CD14-positive monocyte (primary cell): Measurements from ENCODE around the gene RBM15. TPM values are rescaled to one million over a fixed set of nuclear protein-coding genes. Genes with fewer than 3 reads are reported as not detected.

Experiments used
- DNase-seq, 3 donors: peaks; one replicate each; pipeline ENCODE4 v3.0.0-alpha.2; 2011 to 2022
- H2AFZ ChIP-seq: 2 replicates; pipeline ENCODE4 v1.6.0; 2012; ENCODE audit warnings: mild to moderate bottlenecking, low read depth, low read length, inconsistent platforms; ENCODE audit not compliant: insufficient read depth, poor library complexity, severe bottlenecking
- H3K27ac ChIP-seq, 2 donors: 1 replicate in 1 of 2; 2 replicates in 1 of 2; pipeline ENCODE4 v1.5.1; 2012 to 2013; ENCODE audit warnings: low read length in 2 of 2, control low read depth in 1 of 2, inconsistent platforms in 1 of 2, low read depth in 1 of 2, mild to moderate bottlenecking in 1 of 2
- H3K27me3 ChIP-seq, 2 donors: one replicate each; pipeline versions ENCODE4 v1.6.0 to v1.6.1; 2011 to 2013; ENCODE audit warnings: low read length in 2 of 2; ENCODE audit not compliant: control insufficient read depth in 2 of 2, insufficient read depth in 2 of 2
- H3K36me3 ChIP-seq, 2 donors: replicated peaks in 1 of 2; 1 replicate in 1 of 2; 2 replicates in 1 of 2; pipeline versions ENCODE4 v1.5.1 to v1.6.1; 2012 to 2013; ENCODE audit warnings: low read length in 2 of 2, control low read depth in 1 of 2, inconsistent platforms in 1 of 2, mild to moderate bottlenecking in 1 of 2; ENCODE audit not compliant: insufficient read depth in 2 of 2, control insufficient read depth in 1 of 2
- H3K4me1 ChIP-seq, 2 donors: 1 replicate in 1 of 2; 2 replicates in 1 of 2; pipeline versions ENCODE4 v1.5.1 to v1.6.1; 2012 to 2013; ENCODE audit warnings: low read length in 2 of 2, control low read depth in 1 of 2, inconsistent platforms in 1 of 2, mild to moderate bottlenecking in 1 of 2, moderate library complexity in 1 of 2; ENCODE audit not compliant: insufficient read depth in 2 of 2, control insufficient read depth in 1 of 2
- H3K4me2 ChIP-seq: replicated peaks from 2 replicates; pipeline ENCODE3; 2012; ENCODE audit warnings: low read length, moderate library complexity, mild to moderate bottlenecking; ENCODE audit not compliant: poor library complexity, severe bottlenecking; ENCODE audit errors: extremely low read depth
- H3K4me3 ChIP-seq, 3 experiments: fragments of 200-600 bp in 1 of 3; sonication (generic) in 1 of 3; replicated peaks in 1 of 3; 1 replicate in 2 of 3; 2 replicates in 1 of 3; pipeline ENCODE4 v1.5.1; 2011 to 2013; ENCODE audit warnings: low read length in 3 of 3, mild to moderate bottlenecking in 3 of 3, control low read depth in 2 of 3, low read depth in 2 of 3, inconsistent platforms in 1 of 3, moderate library complexity in 1 of 3
- H3K79me2 ChIP-seq: 2 replicates; pipeline ENCODE4 v1.6.0; 2012; ENCODE audit warnings: mild to moderate bottlenecking, control low read depth, inconsistent platforms, low read length, moderate library complexity; ENCODE audit not compliant: insufficient read depth
- H3K9ac ChIP-seq: 2 replicates; pipeline ENCODE4 v1.6.0; 2017; ENCODE audit warnings: low read length, mild to moderate bottlenecking; ENCODE audit not compliant: insufficient read depth, poor library complexity, severe bottlenecking
- H3K9me3 ChIP-seq, 2 donors: replicated peaks in 1 of 2; 1 replicate in 1 of 2; 2 replicates in 1 of 2; pipeline versions ENCODE4 v1.5.1 to v1.6.1; 2012 to 2013; ENCODE audit warnings: low read length in 2 of 2, control low read depth in 1 of 2; ENCODE audit not compliant: control insufficient read depth in 1 of 2, insufficient read depth in 1 of 2
- H4K20me1 ChIP-seq: 2 replicates; pipeline ENCODE4 v1.6.0; 2012; ENCODE audit warnings: mild to moderate bottlenecking, low read length, control low read depth, moderate library complexity; ENCODE audit not compliant: insufficient read depth
- H3K27ac Mint-ChIP-seq, 7 donors: one replicate each; pipeline ENCODE4 v1.8.0; 2020; ENCODE audit warnings: mild to moderate bottlenecking in 7 of 7, mixed read lengths in 7 of 7, moderate library complexity in 6 of 7, inconsistent platforms in 2 of 7
- H3K27me3 Mint-ChIP-seq, 3 donors: one replicate each; pipeline ENCODE4 v1.8.0; 2021 to 2022; ENCODE audit warnings: low read depth in 3 of 3, mild to moderate bottlenecking in 3 of 3, mixed read lengths in 3 of 3, moderate library complexity in 3 of 3, inconsistent platforms in 1 of 3
- H3K36me3 Mint-ChIP-seq, 2 donors: one replicate each; pipeline ENCODE4 v1.8.0; 2020; ENCODE audit warnings: mixed read lengths in 2 of 2, inconsistent platforms in 1 of 2, mild to moderate bottlenecking in 1 of 2
- H3K4me1 Mint-ChIP-seq: one replicate; pipeline ENCODE4 v1.8.0; 2020; ENCODE audit warnings: mild to moderate bottlenecking, mixed read lengths
- H3K4me3 Mint-ChIP-seq, 2 donors: one replicate each; pipeline ENCODE4 v1.8.0; 2020; ENCODE audit warnings: mild to moderate bottlenecking in 2 of 2, mixed read lengths in 2 of 2, moderate library complexity in 1 of 2
- H3K9me3 Mint-ChIP-seq, 7 donors: one replicate each; pipeline ENCODE4 v1.8.0; 2020 to 2022; ENCODE audit warnings: mixed read lengths in 7 of 7, mild to moderate bottlenecking in 6 of 7, moderate library complexity in 6 of 7, inconsistent platforms in 2 of 7
- WGBS: methylation state at CpG from one replicate; pipeline ENCODE4 v1.1.5; 2013; ENCODE audit warnings: missing lambda C conversion rate; ENCODE audit not compliant: insufficient coverage; 5-methylcytosine and 5-hydroxymethylcytosine counted together
- intact Hi-C, 2 donors: fragments of 100-400 bp; cut with micrococcal nuclease; formaldehyde crosslinking; loops; one replicate each; pipeline versions ENCODE4 v1.15.0 to v1.15.1; 2023
- polyA plus RNA-seq, 3 donors: library from polyadenylated mRNA; depleted of rRNA in 1 of 3; unstranded in 2 of 3; stranded (reverse) in 1 of 3; fragments of 300-500 nt in 2 of 3; fragments of >200 nt in 1 of 3; fragmentation: Illumina TruSeq in 2 of 3; gene quantifications; 1 replicate in 2 of 3; 2 replicates in 1 of 3; pipeline ENCODE4 v1.2.3, GENCODE V29; 2012 to 2021
- TF ChIP-seq, protein P1 (sequence below): fragments of 200-600 bp; IDR thresholded peaks from one replicate; pipeline ENCODE4 v1.8.0; 2022; ENCODE audit warnings: antibody characterized with exemption, mild to moderate bottlenecking

RBM15 gene
- polyA plus RNA-seq, 3 donors: 6.7 to 16.8 (median 7.5) TPM

DNA sequence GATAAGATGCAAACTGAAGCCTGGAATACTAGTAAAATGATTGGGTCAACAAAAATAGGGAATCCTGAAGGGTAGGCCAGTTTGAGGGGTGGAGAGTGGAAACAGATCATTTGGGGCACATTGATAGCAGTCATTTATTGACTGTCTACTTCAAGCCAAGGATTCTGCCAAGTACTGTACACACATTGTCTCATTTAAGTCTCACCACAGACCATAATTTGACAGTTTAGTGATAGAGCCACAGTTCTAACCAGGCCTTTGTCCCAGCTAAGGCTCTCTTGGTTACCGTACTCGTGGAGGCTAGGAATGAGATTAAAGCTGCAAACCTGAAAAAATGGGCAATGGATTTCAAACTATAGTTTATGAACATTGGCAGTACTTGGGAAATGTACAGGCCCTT lies 11.2 kb downstream of the RBM15 start:
- Mint-ChIP-seq H3K27me3 (no peaks in the 10 kb centered on the region), H3K4me3 (no peak overlapping the region), H3K36me3 (peaks cover 36 to 47% of the 10 kb centered on the region in 2 donors), H3K27ac (peak overlapping the region in 2 of 7 donors; percentile 6 to 78), H3K4me1 (peaks cover 42% of the 10 kb centered on the region), H3K9me3 (no peaks in the 10 kb centered on the region)
- H3K4me2 ChIP-seq: no peak overlapping the region
- 92% methylated on average over 2 of the region's 2 CpGs for WGBS
- H3K27ac ChIP-seq: peak overlapping the region in 1 of 2 donors; percentile 59
- H3K9ac ChIP-seq: no peak overlapping the region
- TF ChIP-seq, protein P1, sequence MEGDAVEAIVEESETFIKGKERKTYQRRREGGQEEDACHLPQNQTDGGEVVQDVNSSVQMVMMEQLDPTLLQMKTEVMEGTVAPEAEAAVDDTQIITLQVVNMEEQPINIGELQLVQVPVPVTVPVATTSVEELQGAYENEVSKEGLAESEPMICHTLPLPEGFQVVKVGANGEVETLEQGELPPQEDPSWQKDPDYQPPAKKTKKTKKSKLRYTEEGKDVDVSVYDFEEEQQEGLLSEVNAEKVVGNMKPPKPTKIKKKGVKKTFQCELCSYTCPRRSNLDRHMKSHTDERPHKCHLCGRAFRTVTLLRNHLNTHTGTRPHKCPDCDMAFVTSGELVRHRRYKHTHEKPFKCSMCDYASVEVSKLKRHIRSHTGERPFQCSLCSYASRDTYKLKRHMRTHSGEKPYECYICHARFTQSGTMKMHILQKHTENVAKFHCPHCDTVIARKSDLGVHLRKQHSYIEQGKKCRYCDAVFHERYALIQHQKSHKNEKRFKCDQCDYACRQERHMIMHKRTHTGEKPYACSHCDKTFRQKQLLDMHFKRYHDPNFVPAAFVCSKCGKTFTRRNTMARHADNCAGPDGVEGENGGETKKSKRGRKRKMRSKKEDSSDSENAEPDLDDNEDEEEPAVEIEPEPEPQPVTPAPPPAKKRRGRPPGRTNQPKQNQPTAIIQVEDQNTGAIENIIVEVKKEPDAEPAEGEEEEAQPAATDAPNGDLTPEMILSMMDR: no peak
- intact Hi-C loops: no loop called here
- H3K79me2 ChIP-seq: peaks cover 100% of the 10 kb centered on the region
- no peak overlapping the region for H3K4me3 ChIP-seq
- H3K9me3 ChIP-seq: no peaks in the 10 kb centered on the region
- no peaks in the 10 kb centered on the region for H3K27me3 ChIP-seq
- H3K4me1 ChIP-seq: peaks cover 8 to 19% of the 10 kb centered on the region in 2 donors
- no peak overlapping the region for H2AFZ ChIP-seq
- no peak for DNase-seq
- peaks cover 45% of the 10 kb centered on the region for H4K20me1 ChIP-seq
- H3K36me3 ChIP-seq: peaks cover 23 to 61% of the 10 kb centered on the region in 2 donors

DNA sequence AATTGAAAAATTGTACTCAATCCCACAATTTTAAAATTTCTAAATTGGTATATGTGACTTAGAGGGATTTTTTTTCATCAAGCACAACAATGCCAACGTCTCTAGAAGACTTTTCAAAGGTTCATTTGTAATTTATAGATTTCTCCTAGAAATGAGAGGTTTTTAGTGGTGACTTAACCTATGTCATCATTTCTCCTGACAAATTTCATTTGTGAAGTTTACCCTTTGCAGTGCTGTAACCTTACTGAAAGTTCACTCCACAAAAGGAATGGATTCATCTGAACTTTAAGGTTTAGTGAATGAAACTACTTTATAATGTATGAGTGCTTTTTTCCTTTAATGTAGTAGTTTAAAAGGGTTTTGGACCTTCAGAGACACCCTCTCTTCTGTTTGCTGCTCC lies 16.1 kb downstream of the RBM15 start:
- no peak for DNase-seq
- Histone ChIP-seq H4K20me1 (peaks cover 18% of the 10 kb centered on the region), H3K79me2 (peaks cover 99% of the 10 kb centered on the region), H3K4me3 (no peak overlapping the region), H2AFZ (no peak overlapping the region), H3K27ac (no peak overlapping the region), H3K27me3 (no peaks in the 10 kb centered on the region), H3K9ac (no peak overlapping the region), H3K4me2 (no peak overlapping the region), H3K4me1 (peaks cover 3% of the 10 kb centered on the region in 2 donors), H3K9me3 (no peaks in the 10 kb centered on the region), H3K36me3 (peaks cover 17 to 62% of the 10 kb centered on the region in 2 donors)
- Mint-ChIP-seq H3K27me3 (no peaks in the 10 kb centered on the region), H3K36me3 (peaks cover 17 to 37% of the 10 kb centered on the region in 2 donors), H3K4me3 (no peak overlapping the region), H3K27ac (no peak overlapping the region), H3K9me3 (no peaks in the 10 kb centered on the region), H3K4me1 (peaks cover 13% of the 10 kb centered on the region)
- WGBS: no CpG with 5 or more reads among the region's 1 CpG
- intact Hi-C loops: no loop called here
- TF ChIP-seq, protein P1: no peak
